ENCODE data around the gene KANK3.
"Not testable (repeated sequence)": the region's sequence is repeated elsewhere in the genome, so short reads cannot be mapped to it uniquely, and the experiment has no call there.

- TF ChIP-seq, protein P1, sequence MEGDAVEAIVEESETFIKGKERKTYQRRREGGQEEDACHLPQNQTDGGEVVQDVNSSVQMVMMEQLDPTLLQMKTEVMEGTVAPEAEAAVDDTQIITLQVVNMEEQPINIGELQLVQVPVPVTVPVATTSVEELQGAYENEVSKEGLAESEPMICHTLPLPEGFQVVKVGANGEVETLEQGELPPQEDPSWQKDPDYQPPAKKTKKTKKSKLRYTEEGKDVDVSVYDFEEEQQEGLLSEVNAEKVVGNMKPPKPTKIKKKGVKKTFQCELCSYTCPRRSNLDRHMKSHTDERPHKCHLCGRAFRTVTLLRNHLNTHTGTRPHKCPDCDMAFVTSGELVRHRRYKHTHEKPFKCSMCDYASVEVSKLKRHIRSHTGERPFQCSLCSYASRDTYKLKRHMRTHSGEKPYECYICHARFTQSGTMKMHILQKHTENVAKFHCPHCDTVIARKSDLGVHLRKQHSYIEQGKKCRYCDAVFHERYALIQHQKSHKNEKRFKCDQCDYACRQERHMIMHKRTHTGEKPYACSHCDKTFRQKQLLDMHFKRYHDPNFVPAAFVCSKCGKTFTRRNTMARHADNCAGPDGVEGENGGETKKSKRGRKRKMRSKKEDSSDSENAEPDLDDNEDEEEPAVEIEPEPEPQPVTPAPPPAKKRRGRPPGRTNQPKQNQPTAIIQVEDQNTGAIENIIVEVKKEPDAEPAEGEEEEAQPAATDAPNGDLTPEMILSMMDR (IDR thresholded peaks at IDR 0.05) = not testable (repeated sequence)
- not testable (repeated sequence) for TF ChIP-seq POLR2A (IDR thresholded peaks at IDR 0.05)
Observed at GRCh38 chr19:8291337-8291736, 51.7 kb downstream of the KANK3 start.
